GM23248 (cell line): ENCODE measurements around the gene ZBTB7C.

Source experiments
- EZH2 ChIP-seq: fragments of 200-600 bp; sonication (generic); IDR thresholded peaks from 2 replicates; pipeline ENCODE4 v1.6.1; 2018; ENCODE audit warnings: antibody characterized with exemption, mild to moderate bottlenecking; ENCODE audit not compliant: insufficient read depth, poor library complexity, severe bottlenecking
- EZH2phosphoT487 ChIP-seq: fragments of 200-600 bp; sonication (generic); IDR thresholded peaks from 2 replicates; pipeline ENCODE4 v1.6.1; 2018; ENCODE audit warnings: antibody characterized with exemption, moderate library complexity, mild to moderate bottlenecking, low read depth; ENCODE audit not compliant: insufficient read depth

GRCh38 chr18:48134609-48135008, 274.6 kb downstream of the ZBTB7C start:
- no peak for TF ChIP-seq EZH2
- no peak for TF ChIP-seq EZH2phosphoT487
